Stimulated activated CD8-positive, alpha-beta memory T cell treated with anti-CD3 and anti-CD28 coated beads, Interleukin-12 subunit alpha, Interleukin-12 subunit beta, amount 100 ng/mL, for 1 hour (primary cell): ENCODE data around the gene OR2L3.
"Not testable (repeated sequence)": the region's sequence is repeated elsewhere in the genome, so short reads cannot be mapped to it uniquely, and the experiment has no call there.

Source experiments
- DNase-seq: peaks from one replicate; pipeline ENCODE4 v3.0.0-alpha.2; 2020; ENCODE audit warnings: low read depth

The OR2L3 gene

GRCh38 chr1:248046536-248046935 lies at the start of gene OR2L3:
TSS of gene OR2L3 (plus strand) at chr1:248046836. CDS start at chr1:248060682, 13,846 bp downstream.
- DNase-seq: no peak

GRCh38 chr1:247998811-247999210 lies 47.8 kb upstream of the OR2L3 start:
- DNase-seq: no peak

DNA sequence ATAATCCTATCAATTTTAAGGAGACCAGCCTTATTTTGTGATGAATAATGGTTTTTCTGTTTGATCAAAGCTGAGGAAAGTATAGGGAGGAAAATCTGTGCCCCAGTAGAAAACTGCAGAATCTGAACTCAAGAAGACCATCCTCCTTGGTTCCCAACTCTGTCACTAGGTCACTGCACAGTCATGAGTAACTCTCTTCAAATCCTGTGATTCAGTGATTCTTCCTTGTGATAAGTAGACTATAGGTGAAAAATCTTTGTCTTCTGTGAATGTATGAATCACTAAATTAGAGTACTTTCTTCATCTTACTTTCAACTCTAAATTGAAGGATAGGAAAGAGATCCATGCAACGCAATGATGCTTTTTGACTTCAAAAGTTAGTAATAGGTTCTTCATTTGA lies 46.5 kb upstream of the OR2L3 start:
- no peak for DNase-seq

DNA sequence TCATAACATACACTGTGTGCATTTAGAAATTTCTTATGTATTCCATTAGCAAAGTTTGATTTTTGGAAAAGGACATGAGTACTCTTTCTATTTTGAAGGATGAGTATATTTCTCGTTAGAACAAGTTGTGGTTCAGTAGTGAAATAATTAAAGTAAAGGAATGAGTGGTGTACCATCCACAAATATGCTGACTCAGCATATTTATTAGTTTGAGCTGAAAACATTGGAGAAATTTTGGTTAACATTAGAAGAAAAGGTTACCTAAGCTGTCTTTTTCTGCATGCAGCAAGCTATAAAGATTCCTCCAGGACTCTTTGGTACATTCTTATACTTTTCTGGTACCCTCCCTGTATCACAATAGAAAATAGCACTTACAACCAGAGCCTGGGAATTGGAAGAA lies 38.9 kb upstream of the OR2L3 start:
- DNase-seq: no peak

GRCh38 chr1:248009681-248010080 lies 37.0 kb upstream of the OR2L3 start:
- DNase-seq: no peak

DNA sequence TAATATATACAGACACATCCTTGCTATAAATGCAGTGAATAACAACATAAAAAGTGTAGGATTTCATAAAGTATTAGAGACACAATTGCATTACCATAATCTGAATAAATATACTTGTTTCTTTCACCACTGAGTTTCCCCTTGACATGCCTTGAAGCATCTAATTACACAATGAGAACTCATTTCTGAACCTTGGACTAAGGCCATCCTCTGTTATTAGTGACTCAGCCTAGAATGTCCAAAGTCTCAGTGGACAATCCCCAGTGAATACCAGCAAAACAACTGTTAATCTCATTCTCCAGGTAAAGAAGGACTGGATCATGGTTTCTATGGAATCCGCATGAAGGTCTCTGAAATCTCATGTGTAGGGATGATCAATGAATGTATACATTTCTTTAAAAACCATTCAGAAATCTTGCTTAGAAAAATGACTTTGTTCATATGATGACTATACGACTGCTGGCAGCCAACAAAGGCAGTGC lies 33.4 kb upstream of the OR2L3 start, which contains the start of gene OR2L5:
Gene OR2L5 (plus strand): TSS at position 432 of the 482 bp plus-strand sequence. CDS start 8,288 bp downstream, outside the sequence.
- DNase-seq: no peak

DNA sequence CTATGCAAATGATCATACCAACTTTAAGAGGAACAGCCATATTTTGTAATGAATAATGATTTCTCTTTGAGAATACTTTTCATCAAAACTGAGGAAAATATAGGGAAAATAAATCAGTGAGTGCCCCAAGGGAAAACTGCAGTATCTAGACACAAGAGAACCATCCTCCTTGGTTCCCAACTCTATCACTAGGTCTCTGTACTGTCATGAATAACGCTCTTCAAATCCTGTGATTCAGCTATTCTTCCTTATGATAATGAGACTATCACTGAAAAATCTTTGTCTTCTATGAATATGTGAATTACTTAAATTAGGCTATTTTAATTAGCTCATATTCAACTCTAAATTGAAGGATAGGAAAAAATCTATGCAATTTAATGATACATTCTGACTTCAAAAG lies 30.8 kb upstream of the OR2L3 start:
- DNase-seq: no peak

DNA sequence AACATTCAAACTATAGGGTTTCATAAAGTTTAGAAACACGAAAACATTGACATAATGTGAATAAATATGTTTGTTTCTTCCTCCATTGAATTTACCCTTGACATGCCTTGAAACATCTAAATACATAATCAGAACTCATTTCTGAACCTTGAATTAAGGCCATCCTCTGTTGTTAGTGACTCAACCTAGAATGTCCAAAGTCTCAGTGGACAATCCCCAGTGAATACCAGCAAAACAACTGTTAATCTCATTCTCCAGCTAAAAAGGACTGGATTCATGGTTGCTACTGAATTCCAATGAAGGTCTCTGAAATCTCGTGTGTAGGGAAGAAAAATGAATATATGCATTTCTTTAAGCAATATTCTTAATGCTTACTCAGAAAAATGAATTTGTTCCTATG lies 16.9 kb upstream of the OR2L3 start, which contains the start of gene OR2L2:
Gene OR2L2 (plus strand): TSS at position 301 of the 400 bp plus-strand sequence. CDS start 8,198 bp downstream, outside the sequence.
- no peak for DNase-seq

- DNase-seq: no peak
Observed at GRCh38 chr1:248045209-248045608, 1.4 kb upstream of the OR2L3 start.

GRCh38 chr1:248047008-248047407 lies 372 bp downstream of the OR2L3 start:
- no peak for DNase-seq

DNA sequence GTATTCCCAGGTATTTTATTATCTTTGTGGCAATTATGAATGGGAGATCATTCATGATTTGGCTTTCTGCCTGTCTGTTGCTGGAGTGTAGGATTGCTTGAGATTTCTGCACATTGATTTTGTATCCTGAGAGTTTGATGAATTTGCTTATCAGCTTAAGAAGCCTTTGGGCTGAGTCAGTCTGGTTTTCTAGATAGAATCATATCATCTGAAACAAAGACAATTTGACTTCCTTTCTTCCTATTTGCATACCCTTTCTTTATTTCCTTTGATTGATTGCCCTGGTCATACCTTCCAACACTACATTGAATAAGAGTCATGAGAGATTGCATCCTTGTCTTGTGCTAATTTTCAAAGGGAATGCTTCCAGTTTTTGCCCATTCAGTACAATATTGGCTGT lies 8.0 kb downstream of the OR2L3 start:
- DNase-seq: no peak

GRCh38 chr1:248055261-248055660 lies 8.6 kb downstream of the OR2L3 start:
- no peak for DNase-seq

- no peak for DNase-seq
Observed at GRCh38 chr1:248065071-248065470, 18.4 kb downstream of the OR2L3 start.

GRCh38 chr1:248065604-248066003 lies 19.0 kb downstream of the OR2L3 start:
- no peak for DNase-seq

DNA sequence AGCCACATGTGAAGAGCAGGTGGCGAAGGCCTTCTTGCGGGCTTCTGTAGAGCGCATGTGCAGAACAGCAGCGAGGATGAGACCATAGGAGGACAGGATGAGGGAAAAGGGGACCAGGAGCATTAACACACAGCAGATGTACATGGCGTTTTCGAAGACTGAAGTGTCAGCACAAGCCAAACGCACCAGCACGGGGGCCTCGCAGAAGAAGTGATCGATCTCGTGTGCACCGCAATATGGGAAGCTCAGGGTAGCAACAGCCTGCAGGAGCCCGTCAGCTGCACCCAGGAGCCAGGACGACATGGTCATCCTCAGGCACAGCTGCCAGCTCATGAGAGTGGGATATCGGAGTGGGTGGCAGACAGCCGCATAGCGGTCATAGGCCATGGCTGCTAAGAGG lies 37.2 kb downstream of the OR2L3 start:
- DNase-seq: not testable (repeated sequence)

- DNase-seq: no peak
Observed at GRCh38 chr1:248094884-248095283, 48.2 kb downstream of the OR2L3 start, which contains the start of gene OR2L13. TSS of gene OR2L13 (plus strand) at chr1:248095184. CDS start at chr1:248099376, 4,192 bp downstream.

DNA sequence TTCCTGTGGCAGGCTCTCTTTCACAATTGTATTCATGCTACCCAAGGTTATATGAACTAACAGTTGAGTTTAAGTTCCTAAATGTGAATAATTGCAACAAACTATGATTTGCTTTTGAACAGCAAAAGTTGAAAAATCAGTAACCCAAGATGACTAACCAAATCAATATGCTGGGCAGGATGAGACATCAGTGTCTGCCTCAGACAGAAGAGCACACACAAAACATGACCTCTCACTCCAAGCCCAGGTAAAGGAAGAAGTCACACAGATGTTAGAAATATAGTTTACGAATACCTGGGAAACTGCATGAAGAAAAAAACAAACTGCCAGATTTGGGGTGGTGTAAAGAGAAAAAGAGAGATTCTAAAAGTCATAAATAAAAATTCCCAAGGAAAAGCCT lies 51.9 kb downstream of the OR2L3 start:
- no peak for DNase-seq

GRCh38 chr1:248102847-248103246 lies 56.2 kb downstream of the OR2L3 start:
- DNase-seq: no peak

DNA sequence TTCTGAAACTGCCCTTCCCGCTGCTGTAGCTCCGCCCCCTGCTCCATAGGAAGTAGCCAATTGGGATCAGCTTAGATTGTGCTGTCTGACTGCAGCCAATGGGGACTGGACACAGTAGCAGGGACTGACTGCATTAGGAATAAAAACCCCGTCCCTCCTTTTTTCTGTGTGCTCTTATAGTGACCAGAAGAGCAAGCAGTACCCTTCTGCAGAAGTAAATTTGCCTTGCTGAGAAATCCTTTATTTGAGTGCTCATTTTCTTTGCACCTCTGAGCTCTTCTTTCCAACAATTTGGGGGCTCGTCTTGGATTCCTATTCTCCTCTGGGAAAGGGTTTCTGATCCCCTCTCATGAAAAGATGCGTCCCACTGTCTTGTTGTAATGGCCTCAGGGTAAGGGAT lies 64.5 kb downstream of the OR2L3 start:
- DNase-seq: no peak
